ENCODE data around the gene TUBA4A.
A peak's percentile ranks its signal among the peaks of the same experiment; 100 is the strongest.

The TUBA4A gene

GRCh38 chr2:219209236-219210195 is 44.2 kb downstream of the TUBA4A start:
- DNase-seq (ENCODE audit: low read depth in 1 of 2, low spot score in 1 of 2), result peak in 1 of 2 experiments; percentile 68
- 0 out of 2 replicates have a peak, but pooled peaks have one; percentile 14 for TF ChIP-seq POLR2AphosphoS5 (IDR thresholded peaks at IDR 0.05; ENCODE audit: low read depth)
- TF ChIP-seq SPI1 (IDR thresholded peaks at IDR 0.05; ENCODE audit: borderline replicate concordance, low read depth), result peak; percentile 39; the same call in 1 of the 2 replicates
- no peak for TF ChIP-seq GABPA (IDR thresholded peaks at IDR 0.05; ENCODE audit: low read depth)
- TF ChIP-seq, protein P1, sequence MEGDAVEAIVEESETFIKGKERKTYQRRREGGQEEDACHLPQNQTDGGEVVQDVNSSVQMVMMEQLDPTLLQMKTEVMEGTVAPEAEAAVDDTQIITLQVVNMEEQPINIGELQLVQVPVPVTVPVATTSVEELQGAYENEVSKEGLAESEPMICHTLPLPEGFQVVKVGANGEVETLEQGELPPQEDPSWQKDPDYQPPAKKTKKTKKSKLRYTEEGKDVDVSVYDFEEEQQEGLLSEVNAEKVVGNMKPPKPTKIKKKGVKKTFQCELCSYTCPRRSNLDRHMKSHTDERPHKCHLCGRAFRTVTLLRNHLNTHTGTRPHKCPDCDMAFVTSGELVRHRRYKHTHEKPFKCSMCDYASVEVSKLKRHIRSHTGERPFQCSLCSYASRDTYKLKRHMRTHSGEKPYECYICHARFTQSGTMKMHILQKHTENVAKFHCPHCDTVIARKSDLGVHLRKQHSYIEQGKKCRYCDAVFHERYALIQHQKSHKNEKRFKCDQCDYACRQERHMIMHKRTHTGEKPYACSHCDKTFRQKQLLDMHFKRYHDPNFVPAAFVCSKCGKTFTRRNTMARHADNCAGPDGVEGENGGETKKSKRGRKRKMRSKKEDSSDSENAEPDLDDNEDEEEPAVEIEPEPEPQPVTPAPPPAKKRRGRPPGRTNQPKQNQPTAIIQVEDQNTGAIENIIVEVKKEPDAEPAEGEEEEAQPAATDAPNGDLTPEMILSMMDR (IDR thresholded peaks at IDR 0.05; ENCODE audit: insufficient read depth, low read length), result no peak
- no peaks in the 10 kb centered on the region for H3K27me3 ChIP-seq (ENCODE audit: insufficient read depth, poor library complexity, severe bottlenecking)
- H3K27ac ChIP-seq (replicated peaks), result peak overlapping the region; percentile 57
- H3K4me3 ChIP-seq (replicated peaks; ENCODE audit: insufficient read depth, low read length), result no peak overlapping the region

DNA sequence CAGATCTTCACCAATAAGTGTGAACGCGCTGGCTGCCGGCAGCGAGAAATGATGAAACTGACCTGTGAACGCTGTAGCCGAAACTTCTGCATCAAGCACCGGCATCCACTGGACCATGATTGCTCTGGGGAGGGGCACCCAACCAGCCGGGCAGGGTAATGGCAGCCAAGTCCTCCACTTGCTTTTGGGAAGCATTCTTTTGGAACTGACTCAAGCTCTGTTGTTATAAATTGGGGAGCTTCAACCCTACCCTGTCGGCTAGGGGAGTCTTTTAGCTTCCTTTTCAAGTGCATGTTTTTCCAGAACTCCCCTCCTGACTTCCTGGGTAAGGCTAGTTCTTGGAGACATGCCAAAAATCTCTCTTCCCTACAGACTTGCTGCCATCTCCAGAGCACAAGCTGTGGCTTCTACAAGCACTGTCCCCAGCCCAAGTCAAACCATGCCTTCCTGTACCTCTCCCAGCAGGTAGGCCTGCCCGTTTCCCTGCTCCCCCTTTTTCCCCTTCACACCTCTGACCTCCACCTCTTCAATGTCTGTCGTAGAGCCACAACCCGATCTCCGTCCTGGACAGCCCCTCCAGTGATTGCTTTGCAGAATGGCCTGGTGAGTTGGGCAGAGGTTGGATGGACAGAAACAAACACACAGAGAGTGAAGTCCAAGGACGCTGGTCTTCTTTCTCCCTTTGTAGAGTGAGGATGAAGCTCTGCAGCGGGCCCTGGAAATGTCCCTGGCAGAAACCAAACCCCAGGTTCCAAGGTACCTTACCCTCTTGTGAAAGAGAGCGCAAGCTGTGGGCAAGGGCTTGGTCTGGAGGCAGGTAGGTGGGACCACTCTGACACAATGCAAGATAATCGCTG is 45.6 kb downstream of the TUBA4A start:
- no peak overlapping the region for H3K27ac ChIP-seq (replicated peaks)

GRCh38 chr2:219207134-219207883 is 46.4 kb downstream of the TUBA4A start:
- H3K27ac ChIP-seq (replicated peaks), result peak overlapping the region; percentile 65
- no peak for DNase-seq (ENCODE audit: low read depth in 1 of 2, low spot score in 1 of 2)
- TF ChIP-seq GABPA (IDR thresholded peaks at IDR 0.05; ENCODE audit: low read depth) (no peak), POLR2AphosphoS5 (IDR thresholded peaks at IDR 0.05; ENCODE audit: low read depth) (no peak), SPI1 (IDR thresholded peaks at IDR 0.05; ENCODE audit: borderline replicate concordance, low read depth) (no peak)

More for the DNA sequence above, 45.6 kb downstream of the TUBA4A start:
- Histone ChIP-seq H3K27me3 (ENCODE audit: insufficient read depth, poor library complexity, severe bottlenecking) (no peaks in the 10 kb centered on the region), H3K4me3 (replicated peaks; ENCODE audit: insufficient read depth, low read length) (no peak overlapping the region)
- no peak for TF ChIP-seq GABPA (IDR thresholded peaks at IDR 0.05; ENCODE audit: low read depth)
- no peak for TF ChIP-seq POLR2AphosphoS5 (IDR thresholded peaks at IDR 0.05; ENCODE audit: low read depth)
- TF ChIP-seq, protein P1 (IDR thresholded peaks at IDR 0.05; ENCODE audit: insufficient read depth, low read length), result no peak
- TF ChIP-seq REST (IDR thresholded peaks at IDR 0.05; ENCODE audit: insufficient replicate concordance, low read depth), result no peak
- TF ChIP-seq SPI1 (IDR thresholded peaks at IDR 0.05; ENCODE audit: borderline replicate concordance, low read depth), result no peak
- DNase-seq (ENCODE audit: low read depth in 1 of 2, low spot score in 1 of 2), result no peak

DNA sequence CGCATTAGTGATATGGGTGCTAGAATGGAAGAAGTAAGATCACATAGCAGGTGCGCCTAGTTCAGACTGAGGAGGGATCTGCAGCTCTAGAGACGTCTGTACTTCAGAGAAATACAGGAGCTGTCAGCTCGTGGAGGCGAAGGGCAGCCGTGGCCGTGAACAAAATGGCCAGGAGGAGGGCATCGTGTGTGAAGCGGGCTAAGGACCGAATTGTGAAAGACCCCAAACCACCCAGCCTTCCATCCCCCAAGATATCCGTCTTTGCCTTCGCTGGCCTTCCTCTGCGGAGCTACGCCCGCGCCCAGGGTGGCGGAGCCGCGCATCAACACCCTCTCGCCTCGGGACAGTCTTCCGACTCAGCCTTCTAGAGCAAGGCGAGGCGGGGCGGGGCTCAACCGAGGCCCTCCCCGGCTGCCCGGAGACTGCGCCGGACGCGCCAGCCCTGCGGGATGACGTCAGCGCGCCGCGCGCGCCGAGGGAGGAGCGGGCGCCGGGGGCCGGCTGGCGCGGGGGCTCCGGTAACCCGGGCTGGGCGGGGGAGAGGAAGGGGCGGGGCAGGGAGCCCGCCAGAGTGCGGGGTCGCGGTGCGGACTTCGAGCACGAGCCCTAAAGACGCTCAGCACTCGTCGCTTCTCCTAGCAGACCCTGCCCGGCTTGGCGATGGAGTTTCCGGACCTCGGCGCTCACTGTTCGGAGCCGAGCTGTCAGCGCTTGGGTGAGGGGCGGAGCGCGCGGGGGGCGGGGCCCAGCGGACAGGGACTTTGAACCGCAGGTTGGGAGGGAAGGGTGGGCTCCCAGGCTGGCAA is 47.2 kb downstream of the TUBA4A start, which contains the start of gene ZFAND2B:
Gene ZFAND2B (plus strand): TSS at position 455 of the 806 bp plus-strand sequence. CDS start 206 bp downstream, at position 661.
- Histone ChIP-seq H3K27ac (replicated peaks) (peak within 1 kb of the TSS; percentile 65), H3K4me3 (replicated peaks; ENCODE audit: insufficient read depth, low read length) (peak within 1 kb of the TSS; percentile 75), H3K27me3 (ENCODE audit: insufficient read depth, poor library complexity, severe bottlenecking) (no peaks in the 10 kb centered on the region)
- TF ChIP-seq SPI1 (IDR thresholded peaks at IDR 0.05; ENCODE audit: borderline replicate concordance, low read depth), result no peak
- peak; percentile 93 for TF ChIP-seq POLR2AphosphoS5 (IDR thresholded peaks at IDR 0.05; ENCODE audit: low read depth)
- TF ChIP-seq, protein P1 (IDR thresholded peaks at IDR 0.05; ENCODE audit: insufficient read depth, low read length), result no peak
- peak; percentile 79 to 91 for DNase-seq (ENCODE audit: low read depth in 1 of 2, low spot score in 1 of 2)

More at GRCh38 chr2:219207134-219207883, 46.4 kb downstream of the TUBA4A start:
- H3K27me3 ChIP-seq (ENCODE audit: insufficient read depth, poor library complexity, severe bottlenecking), result no peaks in the 10 kb centered on the region
- H3K4me3 ChIP-seq (replicated peaks; ENCODE audit: insufficient read depth, low read length), result peak overlapping the region; percentile 75
